Esophagus squamous epithelium (tissue), 5 donors: Measurements from ENCODE around the gene ZNF648. TPM values are rescaled to one million over a fixed set of nuclear protein-coding genes. Genes with fewer than 3 reads are reported as not detected.
"Not testable (repeated sequence)": the region's sequence is repeated elsewhere in the genome, so short reads cannot be mapped to it uniquely, and the experiment has no call there.

Source experiments
- DNase-seq: peaks from one replicate; lab custom pipeline; 2025; lab: John Stamatoyannopoulos, UW
- H3K27ac ChIP-seq, 4 donors: fragments of 200-600 bp; sonication (generic); one replicate each; pipeline ENCODE4 v1.5.1; 2016 to 2019; ENCODE audit warnings: mild to moderate bottlenecking in 1 of 4
- H3K27me3 ChIP-seq, 4 donors: fragments of 200-600 bp; sonication (generic); 1 replicate in 3 of 4; 2 replicates in 1 of 4; pipeline versions ENCODE4 v1.5.1 to v1.6.0; 2017 to 2021; ENCODE audit warnings: antibody characterized with exemption in 1 of 4
- H3K36me3 ChIP-seq, 3 donors: fragments of 200-600 bp; sonication (generic); one replicate each; pipeline ENCODE4 v1.5.1; 2016 to 2019
- H3K4me1 ChIP-seq, 3 donors: fragments of 200-600 bp; sonication (generic); one replicate each; pipeline ENCODE4 v1.5.1; 2017 to 2019
- H3K4me3 ChIP-seq, 4 donors: fragments of 200-600 bp; sonication (generic); 1 replicate in 3 of 4; 2 replicates in 1 of 4; pipeline ENCODE4 v1.5.1; 2016 to 2019; ENCODE audit warnings: mild to moderate bottlenecking in 2 of 4, moderate library complexity in 1 of 4
- H3K9me3 ChIP-seq, 3 donors: fragments of 200-600 bp; sonication (generic); one replicate each; pipeline ENCODE4 v1.5.1; 2016 to 2019
- POLR2A ChIP-seq, 4 donors: fragments of 450-650 bp; IDR thresholded peaks; one replicate each; pipeline ENCODE4 v1.6.1; 2017; ENCODE audit warnings: antibody characterized with exemption in 4 of 4, mild to moderate bottlenecking in 4 of 4, moderate library complexity in 3 of 4
- WGBS, 2 donors: methylation state at CpG; one replicate each; pipeline ENCODE4 v1.1.5; 2018; 5-methylcytosine and 5-hydroxymethylcytosine counted together
- intact Hi-C: fragments of 100-400 bp; cut with DNase I; formaldehyde crosslinking; loops from one replicate; pipeline ENCODE4 v1.15.0; 2022
- total RNA-seq, 4 donors: library from RNA; depleted of rRNA; stranded (reverse); fragments of >200 nt; gene quantifications; one replicate each; pipeline ENCODE4 v1.1.0, GENCODE V29; 2016
- TF ChIP-seq, protein P1 (sequence below), 6 experiments: fragments of 450-650 bp in 4 of 6; fragments of 200-600 bp in 2 of 6; sonication (generic) in 2 of 6; IDR thresholded peaks; one replicate each; pipeline ENCODE4 v1.5.1; 2016 to 2019; ENCODE audit warnings: antibody characterized with exemption in 6 of 6, mild to moderate bottlenecking in 4 of 6, moderate library complexity in 4 of 6
- donor health status: DM: yes; HTN: yes; CAD: no.

The ZNF648 gene
- total RNA-seq, 4 donors from 2014 or later = under 0.01 TPM; not detected in 3

DNA sequence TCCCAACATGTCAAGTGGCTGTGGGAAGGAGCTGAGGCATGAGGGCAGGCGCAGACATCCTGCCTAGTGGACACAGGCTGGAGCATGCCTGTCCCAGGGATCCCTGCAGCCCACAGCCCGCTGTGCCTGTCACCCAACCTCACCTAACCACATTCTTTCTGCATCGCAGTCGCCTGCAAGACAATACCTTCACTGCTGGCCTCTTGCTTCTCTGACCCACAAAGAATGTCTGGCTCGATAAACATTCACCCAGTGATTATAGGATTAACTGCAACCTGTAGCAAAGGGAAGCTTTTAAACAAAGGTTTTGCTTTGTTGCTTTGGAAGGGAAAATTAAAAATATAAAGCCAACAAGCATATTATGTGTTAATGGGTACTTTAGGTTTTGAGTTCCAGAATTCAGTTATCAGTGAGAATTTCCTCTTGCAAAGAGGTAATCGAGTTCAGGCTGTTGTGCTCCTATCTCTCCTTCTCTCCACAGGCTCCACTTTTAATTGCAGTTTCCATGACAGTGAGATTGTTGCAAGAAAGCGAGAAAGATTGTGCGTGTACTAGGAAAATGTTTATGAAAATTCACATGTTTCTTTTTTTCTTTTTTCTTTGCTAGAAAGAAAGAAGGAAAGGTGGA, 40.0 kb upstream of the ZNF648 start:
- H3K36me3 ChIP-seq = no peaks in the 10 kb centered on the region
- intact Hi-C loops = no loop called here
- H3K4me3 ChIP-seq = no peak overlapping the region
- peaks cover 0 to 5% (median 0%) of the 10 kb centered on the region in 3 donors for H3K9me3 ChIP-seq
- H3K27ac ChIP-seq = peak overlapping the region in 2 of 4 donors; percentile 13 to 36
- no peaks in the 10 kb centered on the region for H3K27me3 ChIP-seq
- H3K4me1 ChIP-seq = peaks cover 0 to 21% (median 10%) of the 10 kb centered on the region in 3 donors
- DNase-seq = no peak
- TF ChIP-seq, protein P1, sequence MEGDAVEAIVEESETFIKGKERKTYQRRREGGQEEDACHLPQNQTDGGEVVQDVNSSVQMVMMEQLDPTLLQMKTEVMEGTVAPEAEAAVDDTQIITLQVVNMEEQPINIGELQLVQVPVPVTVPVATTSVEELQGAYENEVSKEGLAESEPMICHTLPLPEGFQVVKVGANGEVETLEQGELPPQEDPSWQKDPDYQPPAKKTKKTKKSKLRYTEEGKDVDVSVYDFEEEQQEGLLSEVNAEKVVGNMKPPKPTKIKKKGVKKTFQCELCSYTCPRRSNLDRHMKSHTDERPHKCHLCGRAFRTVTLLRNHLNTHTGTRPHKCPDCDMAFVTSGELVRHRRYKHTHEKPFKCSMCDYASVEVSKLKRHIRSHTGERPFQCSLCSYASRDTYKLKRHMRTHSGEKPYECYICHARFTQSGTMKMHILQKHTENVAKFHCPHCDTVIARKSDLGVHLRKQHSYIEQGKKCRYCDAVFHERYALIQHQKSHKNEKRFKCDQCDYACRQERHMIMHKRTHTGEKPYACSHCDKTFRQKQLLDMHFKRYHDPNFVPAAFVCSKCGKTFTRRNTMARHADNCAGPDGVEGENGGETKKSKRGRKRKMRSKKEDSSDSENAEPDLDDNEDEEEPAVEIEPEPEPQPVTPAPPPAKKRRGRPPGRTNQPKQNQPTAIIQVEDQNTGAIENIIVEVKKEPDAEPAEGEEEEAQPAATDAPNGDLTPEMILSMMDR (IDR thresholded peaks at IDR 0.05) = no peak
- TF ChIP-seq POLR2A (IDR thresholded peaks at IDR 0.05) = no peak
- 15 to 25% methylated on average over 8 of the region's 8 CpGs for WGBS, 2 donors

DNA sequence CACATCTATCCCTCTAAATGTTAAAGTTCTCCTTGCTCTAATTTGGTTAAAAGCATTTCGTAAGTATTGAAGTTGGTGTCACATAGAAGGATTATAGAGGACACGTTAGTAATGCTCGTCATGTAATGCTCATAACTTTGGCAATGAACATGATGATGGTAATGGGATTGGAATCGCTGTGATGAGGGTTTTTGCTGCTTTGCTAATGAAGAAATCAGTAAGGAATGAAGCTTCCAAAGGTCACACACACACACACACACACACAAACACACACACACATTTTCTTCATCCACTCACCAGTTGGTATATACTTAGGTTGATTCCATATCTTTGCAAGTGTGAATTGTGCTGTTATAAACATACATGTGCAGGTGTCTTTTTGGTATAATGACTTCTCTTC, 36.8 kb upstream of the ZNF648 start:
- no peaks in the 10 kb centered on the region for H3K27me3 ChIP-seq
- peaks cover 0 to 5% (median 0%) of the 10 kb centered on the region in 3 donors for H3K9me3 ChIP-seq
- WGBS, 2 donors = 89 to 91% methylated on average over 4 of the region's 4 CpGs
- intact Hi-C loops = no loop called here
- peaks cover 0 to 50% (median 10%) of the 10 kb centered on the region in 3 donors for H3K4me1 ChIP-seq
- DNase-seq = no peak
- no peaks in the 10 kb centered on the region for H3K36me3 ChIP-seq
- H3K27ac ChIP-seq = no peak overlapping the region
- TF ChIP-seq, protein P1 (IDR thresholded peaks at IDR 0.05) = no peak
- TF ChIP-seq POLR2A (IDR thresholded peaks at IDR 0.05) = no peak
- H3K4me3 ChIP-seq = no peak overlapping the region

DNA sequence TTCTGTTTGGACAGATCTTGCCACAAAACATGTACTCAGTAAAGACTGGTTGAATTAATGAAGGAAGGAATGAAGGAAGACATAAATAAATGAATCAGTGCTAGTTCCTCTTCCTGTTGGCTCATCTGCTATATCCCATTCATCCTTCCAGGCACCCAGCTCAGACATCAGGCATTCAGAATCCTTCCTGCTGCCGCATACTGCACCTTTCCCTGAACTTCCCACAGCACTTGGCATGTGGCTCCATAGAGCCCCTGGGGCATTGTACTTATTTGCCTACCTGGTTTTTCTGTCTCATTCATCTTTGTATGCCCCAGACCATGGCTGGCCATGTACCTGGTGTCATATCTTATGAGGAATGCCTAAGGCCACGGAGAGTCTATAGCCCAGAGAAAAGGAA, 34.4 kb upstream of the ZNF648 start:
- Histone ChIP-seq H3K9me3 (peaks cover 0 to 5% (median 0%) of the 10 kb centered on the region in 3 donors), H3K36me3 (no peaks in the 10 kb centered on the region), H3K4me3 (no peak overlapping the region), H3K4me1 (peaks cover 0 to 34% (median 3%) of the 10 kb centered on the region in 3 donors), H3K27ac (no peak overlapping the region), H3K27me3 (no peaks in the 10 kb centered on the region)
- DNase-seq = no peak
- 38 to 53% methylated on average over 2 of the region's 2 CpGs for WGBS, 2 donors
- TF ChIP-seq POLR2A (IDR thresholded peaks at IDR 0.05) = no peak
- TF ChIP-seq, protein P1 (IDR thresholded peaks at IDR 0.05) = no peak
- intact Hi-C loops = no loop called here

DNA sequence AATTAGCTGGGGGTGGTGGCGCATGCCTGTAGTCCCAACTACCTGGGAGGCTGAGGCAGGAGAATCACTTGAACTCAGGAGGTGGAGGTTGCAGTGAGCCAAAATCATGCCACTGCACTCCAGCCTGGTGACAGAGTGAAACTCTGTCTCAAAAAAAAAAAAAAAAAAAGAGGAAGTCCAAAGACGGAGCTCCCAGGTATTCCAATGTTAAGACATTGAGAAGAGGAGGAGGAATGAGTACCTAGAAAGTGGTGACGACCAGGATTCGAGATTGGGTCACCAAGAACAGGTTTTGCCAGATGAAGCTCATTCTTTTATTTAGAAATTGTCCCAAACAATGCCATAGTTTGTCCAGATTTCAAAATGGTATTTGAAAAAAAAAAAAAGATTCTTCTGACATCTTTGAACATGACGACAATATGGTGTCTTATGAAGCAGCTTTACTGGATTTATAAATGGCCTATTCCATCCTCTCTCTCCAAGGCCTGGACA, 33.0 kb upstream of the ZNF648 start:
- H3K4me3 ChIP-seq, H3K9me3 ChIP-seq, intact Hi-C loops, H3K27ac ChIP-seq, H3K27me3 ChIP-seq, DNase-seq, H3K36me3 ChIP-seq: not testable (repeated sequence)
- 70 to 74% methylated on average over 5 of the region's 5 CpGs for WGBS, 2 donors
- peaks cover 0 to 34% (median 0%) of the 10 kb centered on the region in 3 donors for H3K4me1 ChIP-seq

DNA sequence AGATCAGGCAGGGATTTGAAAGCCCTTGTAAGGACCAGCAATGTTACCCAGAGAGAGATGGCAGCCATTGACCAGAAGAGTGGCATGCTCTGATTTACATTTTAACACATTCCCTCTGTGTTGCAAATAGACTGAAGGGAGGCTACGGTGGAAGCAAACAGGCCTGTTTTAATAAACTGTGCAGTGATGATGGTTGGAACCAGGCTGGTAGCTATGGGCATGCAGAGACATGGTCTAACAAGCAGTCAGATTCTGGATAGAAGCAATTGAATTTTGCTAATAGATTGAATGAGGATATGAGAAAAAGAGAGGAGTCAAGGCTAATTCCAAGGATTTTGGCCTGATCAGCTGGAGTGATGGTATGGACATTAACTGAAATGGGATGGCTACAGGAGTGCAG, 32.3 kb upstream of the ZNF648 start:
- Histone ChIP-seq H3K4me1 (peaks cover 3 to 42% (median 3%) of the 10 kb centered on the region in 3 donors), H3K9me3 (no peaks in the 10 kb centered on the region), H3K27ac (peak overlapping the region in 2 of 4 donors; percentile 40 to 43), H3K4me3 (no peak overlapping the region), H3K27me3 (no peaks in the 10 kb centered on the region), H3K36me3 (no peaks in the 10 kb centered on the region)
- DNase-seq = no peak
- intact Hi-C loops = no loop called here
- TF ChIP-seq POLR2A (IDR thresholded peaks at IDR 0.05) = no peak
- TF ChIP-seq, protein P1 (IDR thresholded peaks at IDR 0.05) = no peak
- WGBS, 2 donors = 33 to 50% methylated on average over 1 of the region's 1 CpG
